Esophagus squamous epithelium (tissue), 5 donors: Measurements from ENCODE around the gene NME5. TPM values are rescaled to one million over a fixed set of nuclear protein-coding genes. Genes with fewer than 3 reads are reported as not detected.

Experiments used
- DNase-seq: peaks from one replicate; lab custom pipeline; 2025; lab: John Stamatoyannopoulos, UW
- H3K27ac ChIP-seq, 4 donors: fragments of 200-600 bp; sonication (generic); one replicate each; pipeline ENCODE4 v1.5.1; 2016 to 2019; ENCODE audit warnings: mild to moderate bottlenecking in 1 of 4
- H3K27me3 ChIP-seq, 4 donors: fragments of 200-600 bp; sonication (generic); 1 replicate in 3 of 4; 2 replicates in 1 of 4; pipeline versions ENCODE4 v1.5.1 to v1.6.0; 2017 to 2021; ENCODE audit warnings: antibody characterized with exemption in 1 of 4
- H3K36me3 ChIP-seq, 3 donors: fragments of 200-600 bp; sonication (generic); one replicate each; pipeline ENCODE4 v1.5.1; 2016 to 2019
- H3K4me1 ChIP-seq, 3 donors: fragments of 200-600 bp; sonication (generic); one replicate each; pipeline ENCODE4 v1.5.1; 2017 to 2019
- H3K4me3 ChIP-seq, 4 donors: fragments of 200-600 bp; sonication (generic); 1 replicate in 3 of 4; 2 replicates in 1 of 4; pipeline ENCODE4 v1.5.1; 2016 to 2019; ENCODE audit warnings: mild to moderate bottlenecking in 2 of 4, moderate library complexity in 1 of 4
- H3K9me3 ChIP-seq, 3 donors: fragments of 200-600 bp; sonication (generic); one replicate each; pipeline ENCODE4 v1.5.1; 2016 to 2019
- CTCF ChIP-seq, 6 experiments: fragments of 450-650 bp in 4 of 6; fragments of 200-600 bp in 2 of 6; sonication (generic) in 2 of 6; IDR thresholded peaks; one replicate each; pipeline ENCODE4 v1.5.1; 2016 to 2019; ENCODE audit warnings: antibody characterized with exemption in 6 of 6, mild to moderate bottlenecking in 4 of 6, moderate library complexity in 4 of 6
- POLR2A ChIP-seq, 4 donors: fragments of 450-650 bp; IDR thresholded peaks; one replicate each; pipeline ENCODE4 v1.6.1; 2017; ENCODE audit warnings: antibody characterized with exemption in 4 of 4, mild to moderate bottlenecking in 4 of 4, moderate library complexity in 3 of 4
- WGBS, 2 donors: methylation state at CpG; one replicate each; pipeline ENCODE4 v1.1.5; 2018; 5-methylcytosine and 5-hydroxymethylcytosine counted together
- intact Hi-C: fragments of 100-400 bp; cut with DNase I; formaldehyde crosslinking; loops from one replicate; pipeline ENCODE4 v1.15.0; 2022
- total RNA-seq, 4 donors: library from RNA; depleted of rRNA; stranded (reverse); fragments of >200 nt; gene quantifications; one replicate each; pipeline ENCODE4 v1.1.0, GENCODE V29; 2016
- donor health status: DM: yes; HTN: yes; CAD: no.

Gene NME5
- total RNA-seq, 4 donors from 2014 or later, result 0.38 to 3.0 (median 0.61) TPM; not detected in 1

GRCh38 chr5:138096363-138096762 is 42.9 kb downstream of the NME5 start:
- Histone ChIP-seq H3K4me3 (no peak overlapping the region), H3K27me3 (peaks cover 0 to 8% (median 0%) of the 10 kb centered on the region in 4 donors), H3K4me1 (no peaks in the 10 kb centered on the region), H3K9me3 (no peaks in the 10 kb centered on the region), H3K27ac (no peak overlapping the region), H3K36me3 (no peaks in the 10 kb centered on the region)
- TF ChIP-seq POLR2A (IDR thresholded peaks at IDR 0.05) (no peak), CTCF (IDR thresholded peaks at IDR 0.05) (no peak)
- 63 to 76% methylated on average over 2 of the region's 2 CpGs for WGBS, 2 donors
- DNase-seq, result no peak
- intact Hi-C loops, result no loop called here

- Histone ChIP-seq H3K27me3 (peaks cover 0 to 10% (median 0%) of the 10 kb centered on the region in 4 donors), H3K27ac (no peak overlapping the region), H3K4me1 (no peaks in the 10 kb centered on the region), H3K36me3 (no peaks in the 10 kb centered on the region), H3K9me3 (no peaks in the 10 kb centered on the region), H3K4me3 (no peak overlapping the region)
- no peak for DNase-seq
- WGBS, 2 donors, result 58 to 60% methylated on average over 4 of the region's 4 CpGs
- intact Hi-C loops, result no loop called here
- TF ChIP-seq CTCF (IDR thresholded peaks at IDR 0.05), result no peak
- no peak for TF ChIP-seq POLR2A (IDR thresholded peaks at IDR 0.05)
Measured at GRCh38 chr5:138095100-138095907, 43.9 kb downstream of the NME5 start.

- Histone ChIP-seq H3K36me3 (no peaks in the 10 kb centered on the region), H3K4me3 (no peak overlapping the region), H3K27ac (no peak overlapping the region), H3K9me3 (no peaks in the 10 kb centered on the region), H3K27me3 (peaks cover 0 to 14% (median 0%) of the 10 kb centered on the region in 4 donors), H3K4me1 (no peaks in the 10 kb centered on the region)
- DNase-seq, result no peak
- 20 to 32% methylated on average over 1 of the region's 1 CpG for WGBS, 2 donors
- TF ChIP-seq POLR2A (IDR thresholded peaks at IDR 0.05), result no peak
- TF ChIP-seq CTCF (IDR thresholded peaks at IDR 0.05), result no peak
- intact Hi-C loops, result no loop called here
Measured at GRCh38 chr5:138093036-138093435, 46.2 kb downstream of the NME5 start.

- peaks cover 0 to 14% (median 0%) of the 10 kb centered on the region in 4 donors for H3K27me3 ChIP-seq
- no peak overlapping the region for H3K27ac ChIP-seq
- no peaks in the 10 kb centered on the region for H3K9me3 ChIP-seq
- no peak for DNase-seq
- intact Hi-C loops, result no loop called here
- H3K4me3 ChIP-seq, result no peak overlapping the region
- no peaks in the 10 kb centered on the region for H3K36me3 ChIP-seq
- TF ChIP-seq POLR2A (IDR thresholded peaks at IDR 0.05), result no peak
- TF ChIP-seq CTCF (IDR thresholded peaks at IDR 0.05), result no peak
- H3K4me1 ChIP-seq, result no peaks in the 10 kb centered on the region
- 43 to 57% methylated on average over 1 of the region's 1 CpG for WGBS, 2 donors
Measured at GRCh38 chr5:138092301-138092700, 46.9 kb downstream of the NME5 start.

- Histone ChIP-seq H3K36me3 (no peaks in the 10 kb centered on the region), H3K9me3 (no peaks in the 10 kb centered on the region), H3K4me1 (no peaks in the 10 kb centered on the region), H3K4me3 (no peak overlapping the region), H3K27ac (no peak overlapping the region), H3K27me3 (peaks cover 0 to 14% (median 0%) of the 10 kb centered on the region in 4 donors)
- no peak for DNase-seq
- 71 to 72% methylated on average over 3 of the region's 4 CpGs for WGBS, 2 donors
- TF ChIP-seq CTCF (IDR thresholded peaks at IDR 0.05) (no peak), POLR2A (IDR thresholded peaks at IDR 0.05) (no peak)
- intact Hi-C loops, result no loop called here
Measured at GRCh38 chr5:138091685-138092084, 47.5 kb downstream of the NME5 start.
